Ureter (tissue), 1 donor: ENCODE measurements around the gene SPANXA1. TPM values are rescaled to one million over a fixed set of nuclear protein-coding genes. Genes with fewer than 3 reads are reported as not detected.
"Not testable (repeated sequence)": the region's sequence is repeated elsewhere in the genome, so short reads cannot be mapped to it uniquely, and the experiment has no call there.

Experiments used
- DNase-seq: peaks from one replicate; pipeline ENCODE4 v3.0.0-alpha.2; 2020; ENCODE audit warnings: low spot score
- total RNA-seq: library from RNA; stranded (reverse); gene quantifications from one replicate; pipeline ENCODE4 v1.2.4, GENCODE V29; 2023
- donor health status: DM: yes; HTN: yes; CAD: no.

The SPANXA1 gene, protein sequence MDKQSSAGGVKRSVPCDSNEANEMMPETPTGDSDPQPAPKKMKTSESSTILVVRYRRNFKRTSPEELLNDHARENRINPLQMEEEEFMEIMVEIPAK
- not detected for total RNA-seq

DNA sequence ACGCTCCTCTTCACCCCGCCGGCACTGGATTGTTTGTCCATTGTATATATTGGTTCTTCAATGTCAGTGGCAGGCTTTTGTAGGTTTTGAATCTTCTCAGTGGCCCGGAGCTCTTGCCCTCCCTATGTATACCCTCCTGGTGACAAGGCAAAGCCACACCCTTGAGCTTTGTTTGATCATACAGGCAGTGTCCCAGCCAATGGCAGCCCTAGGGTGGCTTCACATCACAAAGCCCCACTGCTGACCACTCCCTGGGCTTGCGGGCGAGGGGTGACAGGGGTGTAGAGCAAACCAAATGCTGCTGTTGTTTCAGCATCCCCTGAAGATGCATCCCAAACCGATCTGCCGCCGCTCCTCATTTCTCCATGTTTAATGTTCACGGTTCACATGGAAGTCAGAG, at the start of gene SPANXA1:
Gene SPANXA1, minus strand, starts transcription at position 101 of the 400 bp plus-strand sequence. Its CDS starts 60 bp downstream, at position 41.
- not testable (repeated sequence) for DNase-seq

DNA sequence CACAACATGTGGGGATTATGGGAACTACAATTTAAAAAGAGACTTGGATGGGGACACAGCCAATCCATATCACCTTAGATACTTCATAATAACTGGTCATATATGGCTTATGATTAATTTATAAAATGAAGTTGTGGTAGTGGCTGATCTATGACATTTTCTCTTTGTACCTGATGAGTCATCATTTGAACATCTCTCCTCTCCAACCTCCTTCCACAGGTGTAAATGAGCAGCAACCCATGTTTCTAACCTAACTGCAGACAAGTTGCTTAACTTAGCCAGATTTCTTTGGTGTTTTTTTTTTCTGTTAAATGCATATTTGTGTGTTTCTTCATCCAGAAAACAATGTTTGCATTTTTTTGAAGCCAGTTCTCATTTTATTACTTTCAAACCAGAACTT, 47.6 kb upstream of the SPANXA1 start:
- no peak for DNase-seq

DNA sequence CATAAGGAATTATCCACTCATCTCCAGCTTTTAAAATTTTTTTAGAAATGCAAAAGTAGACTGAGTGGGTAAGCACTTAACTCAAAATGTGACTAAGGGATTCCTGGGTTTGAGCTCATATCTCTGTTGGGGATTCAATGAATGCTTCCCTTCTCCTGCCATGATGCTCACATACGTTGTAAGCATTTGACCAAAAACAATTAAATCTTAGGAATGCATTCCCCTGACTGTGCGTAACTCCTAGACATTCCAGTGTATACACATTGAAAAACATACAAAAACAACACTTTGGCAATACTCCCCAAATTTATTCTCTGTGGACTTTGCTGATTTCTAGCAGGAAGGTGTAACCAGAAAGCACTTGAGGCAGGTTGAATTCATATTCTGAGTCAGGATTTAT, 34.8 kb upstream of the SPANXA1 start:
- no peak for DNase-seq

DNA sequence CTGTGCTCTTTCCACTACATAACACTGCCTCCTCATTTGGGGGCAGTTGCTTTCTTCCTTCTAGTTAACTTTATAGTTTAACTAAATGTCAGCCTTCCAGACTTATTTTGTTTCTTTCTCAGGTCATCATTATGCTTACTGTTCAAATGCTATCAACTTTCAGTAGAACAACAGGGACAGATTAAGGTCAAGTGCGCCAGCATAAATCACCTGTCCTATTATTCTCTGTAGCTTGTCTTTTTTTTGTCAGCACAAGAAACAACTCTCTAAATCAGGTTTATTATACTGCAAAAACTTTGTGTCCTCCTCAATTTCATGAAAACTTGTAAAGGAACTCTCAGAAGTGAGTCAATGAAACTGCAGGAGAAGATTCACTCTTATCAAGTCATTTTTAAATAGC, 24.6 kb upstream of the SPANXA1 start:
- no peak for DNase-seq

DNA sequence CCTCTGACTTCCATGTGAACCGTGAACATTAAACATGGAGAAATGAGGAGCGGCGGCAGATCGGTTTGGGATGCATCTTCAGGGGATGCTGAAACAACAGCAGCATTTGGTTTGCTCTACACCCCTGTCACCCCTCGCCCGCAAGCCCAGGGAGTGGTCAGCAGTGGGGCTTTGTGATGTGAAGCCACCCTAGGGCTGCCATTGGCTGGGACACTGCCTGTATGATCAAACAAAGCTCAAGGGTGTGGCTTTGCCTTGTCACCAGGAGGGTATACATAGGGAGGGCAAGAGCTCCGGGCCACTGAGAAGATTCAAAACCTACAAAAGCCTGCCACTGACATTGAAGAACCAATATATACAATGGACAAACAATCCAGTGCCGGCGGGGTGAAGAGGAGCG, 4.9 kb upstream of the SPANXA1 start, which contains the start of gene SPANXA2:
Gene SPANXA2, plus strand, starts transcription at position 301 of the 400 bp plus-strand sequence. Its CDS starts 60 bp downstream, at position 361.
- not testable (repeated sequence) for DNase-seq

DNA sequence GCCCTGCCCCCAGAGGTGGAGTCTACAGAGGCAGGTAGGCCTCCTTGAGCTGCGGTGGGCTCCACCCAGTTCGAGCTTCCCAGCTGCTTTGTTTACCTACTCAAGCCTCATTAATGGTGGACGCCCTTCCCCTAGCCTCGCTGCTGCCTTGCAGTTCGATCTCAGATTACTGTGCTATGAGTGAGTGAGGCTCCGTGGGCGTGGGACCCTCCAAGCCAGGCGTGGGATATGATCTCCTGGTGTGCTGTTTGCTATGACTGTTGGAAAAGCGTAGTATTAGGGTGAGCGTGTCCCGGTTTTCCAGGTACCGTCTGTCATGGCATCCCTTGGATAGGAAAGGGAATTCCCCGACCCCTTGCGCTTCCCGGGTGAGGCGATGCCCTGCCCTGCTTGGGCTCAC, 42.0 kb downstream of the SPANXA1 start:
- not testable (repeated sequence) for DNase-seq

Other genes with a start within 250 kb of the SPANXA1 start
- gene SPANXA2, start 5.0 kb upstream of the SPANXA1 start, total RNA-seq, result not detected
- gene SPANXD, start 114.0 kb upstream of the SPANXA1 start, total RNA-seq, result not detected